Activated CD8-positive, alpha-beta T cell treated with anti-CD3 and anti-CD28 coated beads for 36 hours (primary cell): ENCODE measurements around the gene LKAAEAR1. TPM values are rescaled to one million over a fixed set of nuclear protein-coding genes. Genes with fewer than 3 reads are reported as not detected.

Experiments used
- ATAC-seq: fragments of 200-7000 bp; cut with Tn5 transposase; one replicate; pipeline ENCODE4 v1.10.0; 2021; ENCODE audit warnings: mild to moderate bottlenecking, moderate library complexity
- CTCF ChIA-PET: fragments of 350-600 bp; sonication (Branson Sonifier 250); formaldehyde crosslinking; loops from one replicate; lab custom pipeline; 2021; ENCODE audit warnings: antibody characterized with exemption; lab: Charles Lee
- POLR2A ChIA-PET: fragments of 350-600 bp; sonication (Branson Sonifier 250); formaldehyde crosslinking; loops from one replicate; lab custom pipeline; 2021; ENCODE audit warnings: antibody characterized with exemption; lab: Charles Lee
- DNase-seq: peaks from one replicate; pipeline ENCODE4 v3.0.0-alpha.2; 2020
- H3K27ac Mint-ChIP-seq: one replicate; pipeline ENCODE4 v1.8.0; 2021; ENCODE audit warnings: mild to moderate bottlenecking, mixed read lengths
- H3K27me3 Mint-ChIP-seq: one replicate; pipeline ENCODE4 v1.8.0; 2021; ENCODE audit warnings: mixed read lengths
- H3K36me3 Mint-ChIP-seq: one replicate; pipeline ENCODE4 v1.8.0; 2021; ENCODE audit warnings: low read depth, mixed read lengths
- H3K4me1 Mint-ChIP-seq: one replicate; pipeline ENCODE4 v1.8.0; 2021; ENCODE audit warnings: low read depth, mixed read lengths
- H3K4me3 Mint-ChIP-seq: one replicate; pipeline ENCODE4 v1.8.0; 2021; ENCODE audit warnings: mild to moderate bottlenecking, moderate library complexity, mixed read lengths
- H3K9me3 Mint-ChIP-seq: one replicate; pipeline ENCODE4 v1.8.0; 2021; ENCODE audit warnings: mixed read lengths
- CTCF ChIP-seq: fragments of 200-600 bp; IDR thresholded peaks from one replicate; pipeline ENCODE4 v1.8.0; 2022; ENCODE audit warnings: antibody characterized with exemption, mild to moderate bottlenecking
- intact Hi-C: fragments of 100-400 bp; cut with micrococcal nuclease; formaldehyde crosslinking; loops from one replicate; pipeline ENCODE4 v1.10.0; 2022
- total RNA-seq, 2 experiments: library from RNA; stranded (reverse); gene quantifications; one replicate each; pipeline ENCODE4 v1.2.3, GENCODE V29; 2021

Gene LKAAEAR1
- total RNA-seq, 2 experiments from 2014 or later, result 0.43 TPM

GRCh38 chr20:64114356-64114971, 30.3 kb upstream of the LKAAEAR1 start:
- no peak for DNase-seq
- Mint-ChIP-seq H3K4me3 (no peak overlapping the region), H3K27me3 (no peaks in the 10 kb centered on the region), H3K27ac (no peak overlapping the region), H3K36me3 (no peaks in the 10 kb centered on the region), H3K4me1 (no peaks in the 10 kb centered on the region), H3K9me3 (no peaks in the 10 kb centered on the region)
- ChIA-PET CTCF (interaction anchor here (1.3 to 1.6 kb wide), 2 partner anchors 13 to 30 kb away, joined by 3 to 5 read pairs; partner anchors contain the start of gene LKAAEAR1), POLR2A (no interaction called here)
- intact Hi-C loops, result no loop called here
- no peak for ATAC-seq
- TF ChIP-seq CTCF, result no peak

- Mint-ChIP-seq H3K9me3 (no peaks in the 10 kb centered on the region), H3K4me1 (no peaks in the 10 kb centered on the region), H3K27me3 (no peaks in the 10 kb centered on the region), H3K4me3 (no peak overlapping the region), H3K27ac (no peak overlapping the region), H3K36me3 (no peaks in the 10 kb centered on the region)
- no peak for ATAC-seq
- no peak for TF ChIP-seq CTCF
- intact Hi-C loops, result no loop called here
- POLR2A ChIA-PET, result no interaction called here
- CTCF ChIA-PET, result interaction anchor here (1.6 kb wide), 1 partner anchor 30 kb away, joined by 5 read pairs; the partner anchor contains the start of gene LKAAEAR1
- no peak for DNase-seq
Measured at GRCh38 chr20:64113796-64114355, 29.7 kb upstream of the LKAAEAR1 start.

DNA sequence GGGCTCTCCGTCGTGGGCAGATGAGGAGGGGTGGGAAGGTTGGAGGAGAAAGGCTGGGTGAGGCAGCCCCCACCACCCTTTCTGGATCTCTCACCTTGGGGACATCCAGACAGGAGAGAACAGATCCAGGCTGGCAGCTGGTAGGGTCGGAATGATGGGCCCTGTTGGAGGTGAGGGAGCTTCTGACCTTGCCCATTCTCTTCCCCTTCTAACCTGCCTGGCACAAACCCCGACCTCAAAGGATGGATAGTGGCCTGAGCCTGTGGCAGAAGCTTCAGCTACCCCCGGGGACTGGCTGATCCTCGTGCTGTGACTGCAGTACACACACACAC, 29.2 kb upstream of the LKAAEAR1 start:
- Mint-ChIP-seq H3K27ac (no peak overlapping the region), H3K4me1 (no peaks in the 10 kb centered on the region), H3K4me3 (no peak overlapping the region), H3K36me3 (no peaks in the 10 kb centered on the region), H3K27me3 (no peaks in the 10 kb centered on the region), H3K9me3 (no peaks in the 10 kb centered on the region)
- ChIA-PET POLR2A (no interaction called here), CTCF (no interaction called here)
- no peak for ATAC-seq
- intact Hi-C loops, result no loop called here
- no peak for TF ChIP-seq CTCF
- no peak for DNase-seq

DNA sequence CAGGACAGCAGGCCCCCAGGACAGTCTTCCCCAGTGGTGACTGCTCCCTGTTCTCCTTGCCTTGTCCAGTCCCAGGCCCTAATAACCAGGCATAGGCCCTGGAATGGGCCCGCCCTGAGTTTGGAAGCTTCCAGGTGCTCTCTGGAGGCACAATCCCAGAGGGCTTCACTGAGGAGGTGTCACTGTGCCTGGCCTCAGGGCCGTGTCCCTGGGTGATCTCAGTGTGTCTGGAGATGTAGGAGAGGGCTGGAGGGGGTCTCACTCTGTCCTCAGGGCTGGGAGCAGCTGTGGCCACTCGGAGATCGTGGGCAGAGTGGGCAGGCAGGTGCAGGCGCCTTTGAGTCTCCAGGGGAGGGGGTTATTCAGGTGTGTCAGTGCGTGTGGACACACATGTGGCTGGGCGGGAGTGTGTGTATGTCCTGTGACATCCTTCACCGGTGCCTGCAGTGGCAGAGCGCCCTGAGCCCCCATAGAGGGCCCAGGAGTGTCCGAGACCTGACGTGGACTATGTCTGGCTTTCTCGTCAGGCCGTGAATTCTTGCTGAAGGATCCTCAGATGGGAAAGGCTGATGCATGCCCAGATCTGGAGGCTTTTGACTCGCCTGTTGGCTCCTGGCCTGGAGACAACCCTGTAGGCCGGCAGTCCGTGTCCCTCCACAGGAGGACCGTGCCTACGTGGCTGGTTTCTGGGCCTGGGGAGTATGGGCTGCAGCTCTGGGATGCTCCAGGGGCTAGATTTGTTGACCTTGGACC, 28.7 kb upstream of the LKAAEAR1 start:
- DNase-seq (no peak), ATAC-seq (no peak)
- no peak overlapping the region for H3K4me3 Mint-ChIP-seq
- no peaks in the 10 kb centered on the region for H3K4me1 Mint-ChIP-seq
- ChIA-PET CTCF (interaction anchor here (1.2 to 1.4 kb wide), 2 partner anchors 8 to 10 kb away, joined by 4 to 5 read pairs; no protein-coding TSS in a partner anchor), POLR2A (no interaction called here)
- intact Hi-C loops, result no loop called here
- H3K36me3 Mint-ChIP-seq, result no peaks in the 10 kb centered on the region
- H3K27me3 Mint-ChIP-seq, result no peaks in the 10 kb centered on the region
- no peaks in the 10 kb centered on the region for H3K9me3 Mint-ChIP-seq
- TF ChIP-seq CTCF, result no peak
- H3K27ac Mint-ChIP-seq, result no peak overlapping the region
